ENCODE results near the gene FGD6.

FGD6 gene

DNA sequence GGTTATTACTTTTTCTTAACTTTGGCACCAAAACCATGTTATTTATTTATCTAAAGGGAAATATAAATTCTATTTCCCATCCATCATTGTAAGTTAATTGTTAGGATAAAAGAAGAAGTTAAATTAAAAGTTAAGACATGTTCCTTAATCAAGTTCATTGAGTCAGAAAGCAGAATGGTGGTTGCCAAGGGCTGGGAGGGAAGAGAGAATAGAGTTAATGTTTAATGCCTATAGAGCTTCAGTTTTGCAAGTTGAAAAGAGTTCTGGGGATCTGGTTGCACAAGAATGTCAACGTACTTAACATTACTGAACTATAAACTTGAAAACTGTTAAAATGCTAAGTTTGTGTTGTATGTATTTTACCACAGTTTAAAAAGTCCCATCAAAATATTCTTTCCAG is 80.7 kb downstream of the FGD6 start:
- H3K27ac ChIP-seq (ENCODE audit: low read depth, low read length, poor library complexity, severe bottlenecking) = no peak overlapping the region
- no peaks in the 10 kb centered on the region for H3K9me3 ChIP-seq (ENCODE audit: low read length)
- TF ChIP-seq, protein P1, sequence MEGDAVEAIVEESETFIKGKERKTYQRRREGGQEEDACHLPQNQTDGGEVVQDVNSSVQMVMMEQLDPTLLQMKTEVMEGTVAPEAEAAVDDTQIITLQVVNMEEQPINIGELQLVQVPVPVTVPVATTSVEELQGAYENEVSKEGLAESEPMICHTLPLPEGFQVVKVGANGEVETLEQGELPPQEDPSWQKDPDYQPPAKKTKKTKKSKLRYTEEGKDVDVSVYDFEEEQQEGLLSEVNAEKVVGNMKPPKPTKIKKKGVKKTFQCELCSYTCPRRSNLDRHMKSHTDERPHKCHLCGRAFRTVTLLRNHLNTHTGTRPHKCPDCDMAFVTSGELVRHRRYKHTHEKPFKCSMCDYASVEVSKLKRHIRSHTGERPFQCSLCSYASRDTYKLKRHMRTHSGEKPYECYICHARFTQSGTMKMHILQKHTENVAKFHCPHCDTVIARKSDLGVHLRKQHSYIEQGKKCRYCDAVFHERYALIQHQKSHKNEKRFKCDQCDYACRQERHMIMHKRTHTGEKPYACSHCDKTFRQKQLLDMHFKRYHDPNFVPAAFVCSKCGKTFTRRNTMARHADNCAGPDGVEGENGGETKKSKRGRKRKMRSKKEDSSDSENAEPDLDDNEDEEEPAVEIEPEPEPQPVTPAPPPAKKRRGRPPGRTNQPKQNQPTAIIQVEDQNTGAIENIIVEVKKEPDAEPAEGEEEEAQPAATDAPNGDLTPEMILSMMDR (IDR thresholded peaks at IDR 0.05; ENCODE audit: low read length) = no peak
- no peak for TF ChIP-seq EZH2 (IDR thresholded peaks at IDR 0.05; ENCODE audit: borderline replicate concordance, low read length)
- H3K9me2 ChIP-seq (ENCODE audit: low read depth, low read length) = no peaks in the 10 kb centered on the region
- H3K79me2 ChIP-seq (ENCODE audit: insufficient read depth, low read length) = no peaks in the 10 kb centered on the region
- H3K27me3 ChIP-seq (ENCODE audit: insufficient read depth, low read length) = no peaks in the 10 kb centered on the region
- no peaks in the 10 kb centered on the region for H3K36me3 ChIP-seq (ENCODE audit: insufficient read depth, low read length)
- H3F3A ChIP-seq (ENCODE audit: insufficient read depth, low read length) = no peaks in the 10 kb centered on the region
- no peak overlapping the region for H3K4me2 ChIP-seq (ENCODE audit: low read length)
- H3K4me1 ChIP-seq (ENCODE audit: insufficient read depth, low read length, severe bottlenecking) = no peaks in the 10 kb centered on the region
- H3K4me3 ChIP-seq (ENCODE audit: low read depth, low read length, poor library complexity, severe bottlenecking) = no peak overlapping the region
- H4K20me1 ChIP-seq (ENCODE audit: insufficient read depth, low read length) = no peaks in the 10 kb centered on the region
- no peak overlapping the region for H2AFZ ChIP-seq (ENCODE audit: low read length)
- H3K9ac ChIP-seq (ENCODE audit: low read length) = no peak overlapping the region

DNA sequence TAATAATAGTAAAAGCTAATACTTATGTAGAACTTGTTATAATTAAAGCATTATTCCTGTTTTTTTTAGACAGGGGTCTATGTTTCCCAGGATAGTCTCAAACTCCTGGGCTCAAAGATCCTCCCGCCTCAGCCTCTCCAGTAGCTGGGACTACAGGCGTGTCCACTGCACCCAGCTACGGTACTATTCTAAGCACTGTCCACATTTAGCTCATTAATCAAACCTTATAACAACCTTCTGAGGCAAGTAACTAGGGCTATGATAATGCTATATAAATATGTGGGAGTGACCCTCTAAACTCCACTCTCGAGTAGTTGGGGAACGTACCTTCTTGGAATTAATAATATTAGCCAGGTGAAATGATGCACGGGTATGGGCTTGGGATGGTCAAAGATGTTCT is 83.2 kb downstream of the FGD6 start:
- Histone ChIP-seq H3K4me2 (ENCODE audit: low read length) (no peak overlapping the region), H3F3A (ENCODE audit: insufficient read depth, low read length) (no peaks in the 10 kb centered on the region), H4K20me1 (ENCODE audit: insufficient read depth, low read length) (no peaks in the 10 kb centered on the region), H3K4me3 (ENCODE audit: low read depth, low read length, poor library complexity, severe bottlenecking) (no peak overlapping the region), H3K4me1 (ENCODE audit: insufficient read depth, low read length, severe bottlenecking) (no peaks in the 10 kb centered on the region), H3K27ac (ENCODE audit: low read depth, low read length, poor library complexity, severe bottlenecking) (no peak overlapping the region), H3K79me2 (ENCODE audit: insufficient read depth, low read length) (no peaks in the 10 kb centered on the region), H3K9me3 (ENCODE audit: low read length) (no peaks in the 10 kb centered on the region), H3K9me2 (ENCODE audit: low read depth, low read length) (no peaks in the 10 kb centered on the region), H3K27me3 (ENCODE audit: insufficient read depth, low read length) (no peaks in the 10 kb centered on the region), H3K9ac (ENCODE audit: low read length) (no peak overlapping the region), H2AFZ (ENCODE audit: low read length) (no peak overlapping the region), H3K36me3 (ENCODE audit: insufficient read depth, low read length) (no peaks in the 10 kb centered on the region)
- TF ChIP-seq, protein P1 (IDR thresholded peaks at IDR 0.05; ENCODE audit: low read length) = no peak
- no peak for TF ChIP-seq EZH2 (IDR thresholded peaks at IDR 0.05; ENCODE audit: borderline replicate concordance, low read length)

DNA sequence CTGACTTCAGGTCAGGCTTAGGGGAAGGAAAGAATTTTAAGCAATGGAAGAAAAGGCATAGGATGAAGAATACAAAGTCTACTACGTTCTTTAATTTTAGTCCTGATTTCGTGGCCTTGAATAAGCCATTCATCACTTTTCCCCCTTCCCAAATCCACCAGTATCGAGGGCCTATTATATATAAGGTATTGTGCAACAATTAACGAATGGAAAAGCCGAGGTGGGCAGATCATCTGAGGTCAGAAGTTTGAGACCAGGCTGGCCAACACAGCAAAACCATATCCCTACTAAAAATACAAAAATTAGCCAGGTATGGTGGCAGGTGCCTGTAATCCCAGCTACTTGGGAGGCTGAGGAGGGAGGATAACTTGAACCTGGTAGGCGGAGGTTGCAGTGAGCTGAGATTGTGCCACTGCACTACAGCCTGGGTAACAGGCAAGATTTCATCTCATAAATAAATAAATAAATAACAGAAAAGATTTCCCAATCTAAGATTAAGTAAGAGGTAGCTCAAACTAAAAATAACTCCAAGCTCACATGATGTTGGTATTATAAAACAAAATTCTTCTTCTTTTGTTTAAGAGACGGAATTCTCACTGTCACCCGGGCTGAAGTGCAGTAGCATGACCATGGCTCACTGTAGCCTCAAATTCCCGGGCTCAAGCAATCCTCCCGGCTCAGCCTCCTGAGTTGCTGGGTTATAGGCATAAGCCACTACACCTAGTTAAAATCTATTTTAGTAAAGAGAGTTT is 85.5 kb downstream of the FGD6 start:
- Histone ChIP-seq H3K27me3 (ENCODE audit: insufficient read depth, low read length) (no peaks in the 10 kb centered on the region), H3K9me2 (ENCODE audit: low read depth, low read length) (no peaks in the 10 kb centered on the region), H3K36me3 (ENCODE audit: insufficient read depth, low read length) (no peaks in the 10 kb centered on the region), H4K20me1 (ENCODE audit: insufficient read depth, low read length) (no peaks in the 10 kb centered on the region), H3K4me1 (ENCODE audit: insufficient read depth, low read length, severe bottlenecking) (no peaks in the 10 kb centered on the region), H3K9ac (ENCODE audit: low read length) (no peak overlapping the region), H3F3A (ENCODE audit: insufficient read depth, low read length) (no peaks in the 10 kb centered on the region), H3K79me2 (ENCODE audit: insufficient read depth, low read length) (no peaks in the 10 kb centered on the region), H3K9me3 (ENCODE audit: low read length) (no peaks in the 10 kb centered on the region), H3K4me3 (ENCODE audit: low read depth, low read length, poor library complexity, severe bottlenecking) (no peak overlapping the region), H3K27ac (ENCODE audit: low read depth, low read length, poor library complexity, severe bottlenecking) (no peak overlapping the region), H3K4me2 (ENCODE audit: low read length) (no peak overlapping the region), H2AFZ (ENCODE audit: low read length) (no peak overlapping the region)
- TF ChIP-seq EZH2 (IDR thresholded peaks at IDR 0.05; ENCODE audit: borderline replicate concordance, low read length) = no peak
- TF ChIP-seq, protein P1 (IDR thresholded peaks at IDR 0.05; ENCODE audit: low read length) = no peak
